KMS-11 (cell line): ENCODE results near the gene IGSF1.

Source experiments
- H2AFZ ChIP-seq: fragments of 200-600 bp; sonication (generic); 2 replicates; pipeline ENCODE4 v1.6.1; 2016; ENCODE audit warnings: antibody characterized with exemption, mixed run types, low read depth
- H3K27ac ChIP-seq: fragments of 200-600 bp; sonication (generic); 2 replicates; pipeline ENCODE4 v1.6.1; 2016; ENCODE audit warnings: mild to moderate bottlenecking, mixed run types
- H3K27me3 ChIP-seq: fragments of 200-600 bp; sonication (generic); 2 replicates; pipeline ENCODE4 v1.6.1; 2017; ENCODE audit warnings: mild to moderate bottlenecking, low read depth, mixed run types, moderate library complexity; ENCODE audit not compliant: insufficient read depth
- H3K36me3 ChIP-seq: fragments of 200-600 bp; sonication (generic); 2 replicates; pipeline ENCODE4 v1.6.1; 2017; ENCODE audit warnings: mild to moderate bottlenecking, mixed run types; ENCODE audit not compliant: insufficient read depth
- H3K4me1 ChIP-seq: fragments of 200-600 bp; sonication (generic); 2 replicates; pipeline ENCODE4 v1.6.1; 2016; ENCODE audit warnings: mild to moderate bottlenecking, low read depth, mixed run types; ENCODE audit not compliant: poor library complexity, severe bottlenecking
- H3K4me2 ChIP-seq: fragments of 200-600 bp; sonication (generic); 2 replicates; pipeline ENCODE4 v1.7.0; 2016; ENCODE audit warnings: mild to moderate bottlenecking, mixed run types
- H3K4me3 ChIP-seq: fragments of 200-600 bp; sonication (generic); IDR thresholded peaks from 2 replicates; pipeline ENCODE4 v1.6.1; 2017; ENCODE audit warnings: low read depth, low read length, mixed read lengths; ENCODE audit not compliant: insufficient read depth
- H3K79me2 ChIP-seq: fragments of 200-600 bp; sonication (generic); 2 replicates; pipeline ENCODE4 v1.6.1; 2016; ENCODE audit warnings: low read depth, mixed run types; ENCODE audit not compliant: insufficient read depth
- H3K9ac ChIP-seq: fragments of 200-600 bp; sonication (generic); 2 replicates; pipeline ENCODE4 v1.6.1; 2016; ENCODE audit warnings: mild to moderate bottlenecking, mixed run types
- H4K20me1 ChIP-seq: fragments of 200-600 bp; sonication (generic); 2 replicates; pipeline ENCODE4 v1.6.1; 2016; ENCODE audit warnings: mild to moderate bottlenecking, mixed run types; ENCODE audit not compliant: insufficient read depth
- CTCF ChIP-seq: fragments of 200-600 bp; sonication (generic); conservative IDR thresholded peaks from 2 replicates; pipeline ENCODE4 v1.6.1; 2017; ENCODE audit warnings: low read depth, mild to moderate bottlenecking, antibody characterized with exemption, low read length, moderate library complexity, mixed read lengths

IGSF1 gene

GRCh38 chrX:131298036-131298435 lies 8.9 kb upstream of the IGSF1 start:
- TF ChIP-seq CTCF, result no peak
- H3K36me3 ChIP-seq, result no peaks in the 10 kb centered on the region

GRCh38 chrX:131289527-131289926 lies 421 bp upstream of the IGSF1 start:
- TF ChIP-seq CTCF, result no peak
- Histone ChIP-seq H3K4me2 (no peak overlapping the region), H3K79me2 (no peaks in the 10 kb centered on the region), H3K4me1 (no peaks in the 10 kb centered on the region), H3K27me3 (no peaks in the 10 kb centered on the region), H4K20me1 (no peaks in the 10 kb centered on the region), H2AFZ (no peak overlapping the region), H3K27ac (no peak overlapping the region), H3K4me3 (no peak overlapping the region), H3K9ac (no peak overlapping the region), H3K36me3 (no peaks in the 10 kb centered on the region)

More at GRCh38 chrX:131298036-131298435, 8.9 kb upstream of the IGSF1 start:
- Histone ChIP-seq H3K4me3 (no peak overlapping the region), H3K27me3 (no peaks in the 10 kb centered on the region), H3K27ac (no peak overlapping the region), H3K4me1 (no peaks in the 10 kb centered on the region), H3K79me2 (no peaks in the 10 kb centered on the region), H3K4me2 (no peak overlapping the region), H2AFZ (no peak overlapping the region), H4K20me1 (no peaks in the 10 kb centered on the region), H3K9ac (no peak overlapping the region)

DNA sequence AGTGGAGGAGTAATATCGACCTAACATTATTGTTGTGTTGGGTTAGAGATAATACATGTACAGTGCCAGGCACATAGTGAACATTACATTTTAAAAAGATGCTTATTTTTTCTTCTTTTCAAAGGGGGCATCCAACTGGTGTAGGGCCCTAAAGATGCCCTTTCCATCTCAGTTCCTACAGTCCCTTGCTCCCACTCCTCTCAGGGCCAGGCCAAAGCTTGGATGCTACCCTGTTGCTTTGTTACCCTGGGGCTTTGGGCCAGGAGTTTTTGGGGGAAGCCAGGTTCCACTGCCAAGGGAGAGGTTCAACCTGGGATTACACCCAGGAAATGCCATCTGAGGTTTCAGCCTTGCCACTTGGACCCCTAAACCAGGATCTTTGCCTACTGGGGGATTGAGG lies 918 bp downstream of the IGSF1 start:
- Histone ChIP-seq H3K4me3 (no peak overlapping the region), H3K27me3 (no peaks in the 10 kb centered on the region), H3K4me1 (no peaks in the 10 kb centered on the region), H2AFZ (no peak overlapping the region), H3K27ac (no peak overlapping the region), H3K4me2 (no peak overlapping the region), H4K20me1 (no peaks in the 10 kb centered on the region), H3K36me3 (no peaks in the 10 kb centered on the region), H3K79me2 (no peaks in the 10 kb centered on the region), H3K9ac (no peak overlapping the region)
- no peak for TF ChIP-seq CTCF

- Histone ChIP-seq H3K9ac (no peak overlapping the region), H2AFZ (no peak overlapping the region), H3K4me2 (no peak overlapping the region), H3K36me3 (no peaks in the 10 kb centered on the region), H3K79me2 (no peaks in the 10 kb centered on the region), H4K20me1 (no peaks in the 10 kb centered on the region), H3K27ac (no peak overlapping the region), H3K4me3 (no peak overlapping the region), H3K4me1 (no peaks in the 10 kb centered on the region), H3K27me3 (no peaks in the 10 kb centered on the region)
- no peak for TF ChIP-seq CTCF
Measured at GRCh38 chrX:131287560-131288179, 1.4 kb downstream of the IGSF1 start.
